Loucy (cell line): ENCODE results near the gene CASZ1.

Experiments used
- H2AFZ ChIP-seq: fragments of 200-600 bp; sonication (generic); 2 replicates; pipeline ENCODE4 v1.6.0; 2016; ENCODE audit warnings: antibody characterized with exemption, mild to moderate bottlenecking, low read length, moderate library complexity
- H3F3A ChIP-seq: fragments of 200-600 bp; 2 replicates; pipeline ENCODE4 v1.6.0; 2016; ENCODE audit warnings: antibody characterized with exemption, low read depth, mild to moderate bottlenecking
- H3K27me3 ChIP-seq: fragments of 200-600 bp; sonication (generic); 2 replicates; pipeline ENCODE4 v1.6.1; 2014; ENCODE audit warnings: low read length, mild to moderate bottlenecking; ENCODE audit not compliant: insufficient read depth, poor library complexity, severe bottlenecking
- H3K36me3 ChIP-seq: fragments of 200-600 bp; sonication (generic); 2 replicates; pipeline ENCODE4 v1.6.1; 2016; ENCODE audit warnings: low read length; ENCODE audit not compliant: insufficient read depth
- H3K4me1 ChIP-seq: fragments of 200-600 bp; sonication (generic); 2 replicates; pipeline ENCODE4 v1.5.1; 2014; ENCODE audit warnings: low read length, mild to moderate bottlenecking; ENCODE audit not compliant: insufficient read depth, poor library complexity, severe bottlenecking
- H3K4me2 ChIP-seq: fragments of 200-600 bp; sonication (generic); 2 replicates; pipeline ENCODE4 v1.6.0; 2014; ENCODE audit warnings: antibody characterized with exemption, low read length, low read depth, mild to moderate bottlenecking; ENCODE audit not compliant: poor library complexity, severe bottlenecking
- H3K4me3 ChIP-seq: fragments of 200-600 bp; sonication (generic); 2 replicates; pipeline ENCODE4 v1.5.1; 2014; ENCODE audit warnings: low read length, mild to moderate bottlenecking, mixed read lengths; ENCODE audit not compliant: poor library complexity, severe bottlenecking
- H3K79me2 ChIP-seq: fragments of 200-600 bp; sonication (generic); 2 replicates; pipeline ENCODE4 v1.6.1; 2014; ENCODE audit warnings: low read length; ENCODE audit not compliant: insufficient read depth
- H3K9ac ChIP-seq: fragments of 200-600 bp; sonication (generic); 2 replicates; pipeline ENCODE4 v1.6.0; 2014; ENCODE audit warnings: mild to moderate bottlenecking, low read depth, low read length, moderate library complexity; ENCODE audit not compliant: poor library complexity, severe bottlenecking
- H3K9me2 ChIP-seq: fragments of 200-600 bp; sonication (generic); replicated peaks from 2 replicates; pipeline ENCODE4 v1.6.1; 2016; ENCODE audit warnings: low read depth, low read length, mixed read lengths
- H3K9me3 ChIP-seq: fragments of 200-600 bp; sonication (generic); 2 replicates; pipeline ENCODE4 v1.6.1; 2014; ENCODE audit warnings: mild to moderate bottlenecking, antibody characterized with exemption, low read length, low read depth; ENCODE audit not compliant: insufficient read depth
- H4K20me1 ChIP-seq: fragments of 200-600 bp; sonication (generic); 2 replicates; pipeline ENCODE4 v1.6.0; 2014; ENCODE audit warnings: antibody characterized with exemption, low read length, mild to moderate bottlenecking; ENCODE audit not compliant: insufficient read depth, poor library complexity, severe bottlenecking
- EZH2phosphoT487 ChIP-seq: fragments of 200-600 bp; IDR thresholded peaks from 2 replicates; pipeline ENCODE4 v1.6.1; 2018; ENCODE audit warnings: antibody characterized with exemption, mild to moderate bottlenecking, moderate library complexity, borderline replicate concordance
- TF ChIP-seq, protein P1 (sequence below): fragments of 200-600 bp; sonication (generic); conservative IDR thresholded peaks from 2 replicates; pipeline ENCODE4 v1.5.1; 2014; ENCODE audit warnings: mild to moderate bottlenecking, antibody characterized with exemption, low read length

The CASZ1 gene

DNA sequence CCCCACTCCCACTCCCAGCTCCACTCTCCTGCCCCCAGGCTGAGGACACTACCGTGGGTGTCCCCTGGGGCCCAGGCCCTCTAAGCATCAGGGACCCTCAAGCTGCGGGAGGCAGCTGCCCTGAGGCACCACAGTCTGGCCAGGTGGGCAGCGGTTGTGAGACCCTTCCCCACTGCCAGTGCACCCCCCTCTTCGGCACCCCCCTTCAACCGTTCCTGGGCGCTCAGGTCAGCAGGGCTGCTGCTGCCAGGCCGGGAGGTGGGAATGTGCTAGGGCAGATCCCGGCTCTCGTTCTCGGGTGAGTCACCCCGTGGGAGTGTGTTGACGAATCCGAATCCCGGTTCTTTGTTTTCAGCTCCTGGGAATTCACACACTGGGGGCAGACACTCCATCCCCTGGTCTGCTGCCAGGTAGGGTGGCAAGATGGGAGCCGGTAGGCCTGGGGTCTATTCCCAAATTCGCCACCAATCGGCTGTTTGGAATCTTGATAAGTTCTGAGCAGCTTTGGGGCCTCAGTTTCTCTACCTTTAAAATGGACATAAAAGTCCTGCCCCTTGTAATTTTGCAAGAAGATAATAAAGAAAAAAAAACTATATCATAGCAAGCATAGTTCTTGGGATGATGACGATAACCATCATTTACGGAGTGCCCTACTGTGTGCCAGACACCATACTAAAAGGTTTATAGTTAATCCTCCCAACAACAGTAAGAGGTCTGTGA, 28.5 kb upstream of the CASZ1 start:
- TF ChIP-seq EZH2phosphoT487: no peak
- TF ChIP-seq, protein P1, sequence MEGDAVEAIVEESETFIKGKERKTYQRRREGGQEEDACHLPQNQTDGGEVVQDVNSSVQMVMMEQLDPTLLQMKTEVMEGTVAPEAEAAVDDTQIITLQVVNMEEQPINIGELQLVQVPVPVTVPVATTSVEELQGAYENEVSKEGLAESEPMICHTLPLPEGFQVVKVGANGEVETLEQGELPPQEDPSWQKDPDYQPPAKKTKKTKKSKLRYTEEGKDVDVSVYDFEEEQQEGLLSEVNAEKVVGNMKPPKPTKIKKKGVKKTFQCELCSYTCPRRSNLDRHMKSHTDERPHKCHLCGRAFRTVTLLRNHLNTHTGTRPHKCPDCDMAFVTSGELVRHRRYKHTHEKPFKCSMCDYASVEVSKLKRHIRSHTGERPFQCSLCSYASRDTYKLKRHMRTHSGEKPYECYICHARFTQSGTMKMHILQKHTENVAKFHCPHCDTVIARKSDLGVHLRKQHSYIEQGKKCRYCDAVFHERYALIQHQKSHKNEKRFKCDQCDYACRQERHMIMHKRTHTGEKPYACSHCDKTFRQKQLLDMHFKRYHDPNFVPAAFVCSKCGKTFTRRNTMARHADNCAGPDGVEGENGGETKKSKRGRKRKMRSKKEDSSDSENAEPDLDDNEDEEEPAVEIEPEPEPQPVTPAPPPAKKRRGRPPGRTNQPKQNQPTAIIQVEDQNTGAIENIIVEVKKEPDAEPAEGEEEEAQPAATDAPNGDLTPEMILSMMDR: no peak
- Histone ChIP-seq H2AFZ (no peak overlapping the region), H3K4me3 (no peak overlapping the region), H3K36me3 (no peaks in the 10 kb centered on the region), H3K27me3 (no peaks in the 10 kb centered on the region), H4K20me1 (no peaks in the 10 kb centered on the region), H3K79me2 (no peaks in the 10 kb centered on the region), H3K4me1 (no peaks in the 10 kb centered on the region), H3F3A (no peaks in the 10 kb centered on the region), H3K9me3 (no peaks in the 10 kb centered on the region), H3K9me2 (no peaks in the 10 kb centered on the region), H3K9ac (no peak overlapping the region), H3K4me2 (no peak overlapping the region)

DNA sequence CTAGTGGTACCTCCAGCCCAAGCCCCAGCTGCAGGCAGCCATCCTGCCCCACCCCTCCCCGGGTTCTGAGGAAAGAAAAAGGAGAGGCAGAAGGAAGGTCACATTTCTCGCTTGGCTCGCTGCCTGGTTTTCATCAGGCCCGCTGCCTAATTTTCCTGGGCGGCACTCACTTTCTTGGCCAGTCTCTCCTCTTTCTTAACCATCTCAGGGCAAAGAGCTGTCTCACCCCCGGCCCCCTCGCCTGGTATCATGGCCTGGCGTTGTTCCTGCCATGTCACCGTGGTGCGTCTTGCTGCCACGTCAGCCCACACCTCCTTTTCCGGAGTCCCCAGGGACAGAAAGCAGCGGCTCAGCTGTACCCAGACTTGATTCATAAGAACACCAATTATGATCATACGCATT, 26.6 kb upstream of the CASZ1 start:
- Histone ChIP-seq H3K79me2 (no peaks in the 10 kb centered on the region), H4K20me1 (no peaks in the 10 kb centered on the region), H3F3A (no peaks in the 10 kb centered on the region), H3K36me3 (no peaks in the 10 kb centered on the region), H3K9me2 (no peaks in the 10 kb centered on the region), H2AFZ (no peak overlapping the region), H3K4me1 (no peaks in the 10 kb centered on the region), H3K4me2 (no peak overlapping the region), H3K27me3 (no peaks in the 10 kb centered on the region), H3K4me3 (no peak overlapping the region), H3K9me3 (no peaks in the 10 kb centered on the region), H3K9ac (no peak overlapping the region)
- TF ChIP-seq, protein P1: no peak
- no peak for TF ChIP-seq EZH2phosphoT487

DNA sequence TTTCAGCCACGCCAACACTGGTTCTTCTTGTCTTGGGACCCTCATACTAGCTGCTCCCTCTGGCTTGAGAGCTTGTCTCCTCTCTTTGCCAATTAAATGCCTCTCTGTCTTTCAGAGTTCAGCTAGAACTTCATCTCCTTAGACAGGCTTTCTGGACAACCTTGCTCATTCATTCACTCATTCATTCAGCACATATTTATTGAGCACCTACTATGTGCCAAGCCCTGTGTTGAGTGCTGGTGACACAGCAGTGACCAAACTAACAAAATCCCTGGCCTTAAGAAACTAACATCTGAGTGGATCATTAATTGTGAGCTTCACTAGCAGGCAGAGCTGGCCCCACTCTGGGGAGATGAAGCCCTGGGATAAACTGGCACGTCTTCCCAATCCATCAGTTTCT, 24.9 kb upstream of the CASZ1 start:
- no peak overlapping the region for H3K4me3 ChIP-seq
- no peaks in the 10 kb centered on the region for H4K20me1 ChIP-seq
- H3K4me2 ChIP-seq: no peak overlapping the region
- H3F3A ChIP-seq: no peaks in the 10 kb centered on the region
- no peak overlapping the region for H3K9ac ChIP-seq
- no peaks in the 10 kb centered on the region for H3K4me1 ChIP-seq
- no peaks in the 10 kb centered on the region for H3K9me3 ChIP-seq
- H3K79me2 ChIP-seq: no peaks in the 10 kb centered on the region
- no peaks in the 10 kb centered on the region for H3K27me3 ChIP-seq
- TF ChIP-seq, protein P1: no peak
- TF ChIP-seq EZH2phosphoT487: no peak
- no peaks in the 10 kb centered on the region for H3K36me3 ChIP-seq
- no peak overlapping the region for H2AFZ ChIP-seq
- no peaks in the 10 kb centered on the region for H3K9me2 ChIP-seq
